ENCODE measurements around the gene INTS3.

DNA sequence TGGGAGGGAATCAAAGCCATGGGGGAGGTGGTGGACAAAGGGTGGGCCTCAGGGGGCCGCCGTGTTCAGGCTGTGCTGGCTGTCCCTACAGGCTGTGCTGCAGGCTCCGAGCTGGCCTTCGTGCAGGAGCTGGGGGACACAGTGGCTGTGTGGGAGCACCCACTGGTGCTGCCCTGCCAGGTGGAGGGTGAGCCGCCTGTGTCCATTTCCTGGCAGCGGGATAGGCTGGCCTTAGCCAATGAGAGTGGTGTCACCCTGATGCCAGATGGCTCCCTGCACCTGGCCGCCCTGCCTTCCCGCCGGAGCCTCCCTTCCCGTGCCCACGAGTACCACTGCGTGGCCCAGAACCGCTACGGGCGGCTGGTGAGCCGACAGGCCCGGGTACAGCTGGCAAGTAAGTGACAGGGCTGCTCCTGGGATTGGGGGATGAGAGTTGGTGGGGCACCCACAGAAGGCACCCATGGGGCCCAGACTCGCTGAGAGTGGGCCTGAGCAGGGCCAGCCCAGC lies 67.5 kb downstream of the INTS3 start:
- TF ChIP-seq EZH2 (IDR thresholded peaks at IDR 0.05): no peak
- TF ChIP-seq POLR2AphosphoS5 (IDR thresholded peaks at IDR 0.05; ENCODE audit: borderline replicate concordance, low read depth, low read length): no peak

Measured in SK-N-MC (cell line).